Measurements from ENCODE around the gene SRRM3. TPM values are rescaled to one million over a fixed set of nuclear protein-coding genes. Genes with fewer than 3 reads are reported as not detected.
"Not testable (repeated sequence)": the region's sequence is repeated elsewhere in the genome, so short reads cannot be mapped to it uniquely, and the experiment has no call there.

SRRM3 gene
- total RNA-seq, 2 donors from 2014 or later = 4.1 to 5.0 TPM

GRCh38 chr7:76303202-76304147, 101.8 kb downstream of the SRRM3 start:
- no peak for TF ChIP-seq CTCF (conservative IDR thresholded peaks at IDR 0.05)
- DNase-seq = peak; percentile 98
- H3K9ac ChIP-seq (ENCODE audit: extremely low read depth, low read length, poor library complexity, severe bottlenecking) = peak overlapping the region; percentile 56
- Mint-ChIP-seq H3K4me3 (peak overlapping the region; percentile 74), H3K27me3 (ENCODE audit: insufficient read depth) (peaks cover 22% of the 10 kb centered on the region), H3K9me3 (peaks cover 4% of the 10 kb centered on the region), H3K27ac (peak overlapping the region; percentile 89), H3K36me3 (ENCODE audit: low read depth) (peaks cover 7% of the 10 kb centered on the region), H3K4me1 (peaks cover 14% of the 10 kb centered on the region)
- no peaks in the 10 kb centered on the region for H3K9me3 ChIP-seq (ENCODE audit: control insufficient read depth, low read length)
- peak overlapping the region; percentile 81 for H3K4me3 ChIP-seq (ENCODE audit: low read length)
- H3K27ac ChIP-seq (ENCODE audit: low read depth, low read length) = peak overlapping the region; percentile 87
- H3K36me3 ChIP-seq (ENCODE audit: control insufficient read depth, insufficient read depth, low read length) = no peaks in the 10 kb centered on the region
- H3K4me1 ChIP-seq (ENCODE audit: control insufficient read depth, insufficient read depth, low read length) = no peaks in the 10 kb centered on the region
- no peaks in the 10 kb centered on the region for H3K27me3 ChIP-seq (ENCODE audit: control insufficient read depth, insufficient read depth, low read length, poor library complexity, severe bottlenecking)
- 1 to 5% methylated on average over 15 to 55 of the region's 56 CpGs for WGBS, 2 experiments (ENCODE audit: insufficient coverage in 1 of 2, insufficient read length in 1 of 2)

GRCh38 chr7:76304888-76305375, 103.2 kb downstream of the SRRM3 start:
- peaks cover 9% of the 10 kb centered on the region for H3K9me3 Mint-ChIP-seq
- H3K4me3 ChIP-seq (ENCODE audit: low read length) = no peak overlapping the region
- H3K27me3 ChIP-seq (ENCODE audit: control insufficient read depth, insufficient read depth, low read length, poor library complexity, severe bottlenecking) = no peaks in the 10 kb centered on the region
- no peaks in the 10 kb centered on the region for H3K9me3 ChIP-seq (ENCODE audit: control insufficient read depth, low read length)
- H3K36me3 ChIP-seq (ENCODE audit: control insufficient read depth, insufficient read depth, low read length) = no peaks in the 10 kb centered on the region
- H3K36me3 Mint-ChIP-seq (ENCODE audit: low read depth) = peaks cover 7% of the 10 kb centered on the region
- no peak for TF ChIP-seq CTCF (conservative IDR thresholded peaks at IDR 0.05)
- 93 to 100% methylated on average over 9 to 10 of the region's 10 CpGs for WGBS, 2 experiments (ENCODE audit: insufficient coverage in 1 of 2, insufficient read length in 1 of 2)
- peaks cover 16% of the 10 kb centered on the region for H3K27me3 Mint-ChIP-seq (ENCODE audit: insufficient read depth)
- H3K4me3 Mint-ChIP-seq = no peak overlapping the region
- H3K27ac ChIP-seq (ENCODE audit: low read depth, low read length) = no peak overlapping the region
- no peak for DNase-seq
- H3K9ac ChIP-seq (ENCODE audit: extremely low read depth, low read length, poor library complexity, severe bottlenecking) = no peak overlapping the region
- H3K27ac Mint-ChIP-seq = no peak overlapping the region
- no peaks in the 10 kb centered on the region for H3K4me1 ChIP-seq (ENCODE audit: control insufficient read depth, insufficient read depth, low read length)
- peaks cover 14% of the 10 kb centered on the region for H3K4me1 Mint-ChIP-seq

- not testable (repeated sequence) for DNase-seq; H3K9ac ChIP-seq (ENCODE audit: extremely low read depth, low read length, poor library complexity, severe bottlenecking); H3K9me3 ChIP-seq (ENCODE audit: control insufficient read depth, low read length); H3K4me3 Mint-ChIP-seq; H3K36me3 ChIP-seq (ENCODE audit: control insufficient read depth, insufficient read depth, low read length); H3K36me3 Mint-ChIP-seq (ENCODE audit: low read depth); H3K4me3 ChIP-seq (ENCODE audit: low read length); H3K4me1 ChIP-seq (ENCODE audit: control insufficient read depth, insufficient read depth, low read length); H3K27me3 Mint-ChIP-seq (ENCODE audit: insufficient read depth); H3K27ac ChIP-seq (ENCODE audit: low read depth, low read length); H3K27ac Mint-ChIP-seq; H3K27me3 ChIP-seq (ENCODE audit: control insufficient read depth, insufficient read depth, low read length, poor library complexity, severe bottlenecking)
- Mint-ChIP-seq H3K9me3 (peaks cover 10% of the 10 kb centered on the region), H3K4me1 (peaks cover 12% of the 10 kb centered on the region)
- WGBS, 2 experiments (ENCODE audit: insufficient coverage in 1 of 2, insufficient read length in 1 of 2) = 90 to 95% methylated on average over 12 of the region's 12 CpGs
These were observed 107.2 kb downstream of the SRRM3 start for GRCh38 chr7:76308874-76309273.

GRCh38 chr7:76309341-76310101, 107.8 kb downstream of the SRRM3 start:
- H3K4me3 ChIP-seq (ENCODE audit: low read length); H3K9me3 ChIP-seq (ENCODE audit: control insufficient read depth, low read length); H3K9ac ChIP-seq (ENCODE audit: extremely low read depth, low read length, poor library complexity, severe bottlenecking); H3K4me1 ChIP-seq (ENCODE audit: control insufficient read depth, insufficient read depth, low read length); H3K36me3 Mint-ChIP-seq (ENCODE audit: low read depth); H3K27me3 ChIP-seq (ENCODE audit: control insufficient read depth, insufficient read depth, low read length, poor library complexity, severe bottlenecking); DNase-seq; H3K4me3 Mint-ChIP-seq; H3K27ac Mint-ChIP-seq; H3K27ac ChIP-seq (ENCODE audit: low read depth, low read length); H3K36me3 ChIP-seq (ENCODE audit: control insufficient read depth, insufficient read depth, low read length); H3K27me3 Mint-ChIP-seq (ENCODE audit: insufficient read depth): not testable (repeated sequence)
- H3K4me1 Mint-ChIP-seq = peaks cover 11% of the 10 kb centered on the region
- H3K9me3 Mint-ChIP-seq = peaks cover 10% of the 10 kb centered on the region
- WGBS, 2 experiments (ENCODE audit: insufficient coverage in 1 of 2, insufficient read length in 1 of 2) = 93 to 95% methylated on average over 18 to 50 of the region's 50 CpGs

All from endodermal cell (in vitro differentiated cells).